GM21526 (cell line): ENCODE data around the gene STXBP5.

Source experiments
- ATAC-seq: cut with Tn5 transposase; IDR thresholded peaks from one replicate; pipeline ENCODE4 v1.9.1; 2021; ENCODE audit warnings: moderate library complexity; ENCODE audit not compliant: unreplicated experiment, low FRiP score

The STXBP5 gene

DNA sequence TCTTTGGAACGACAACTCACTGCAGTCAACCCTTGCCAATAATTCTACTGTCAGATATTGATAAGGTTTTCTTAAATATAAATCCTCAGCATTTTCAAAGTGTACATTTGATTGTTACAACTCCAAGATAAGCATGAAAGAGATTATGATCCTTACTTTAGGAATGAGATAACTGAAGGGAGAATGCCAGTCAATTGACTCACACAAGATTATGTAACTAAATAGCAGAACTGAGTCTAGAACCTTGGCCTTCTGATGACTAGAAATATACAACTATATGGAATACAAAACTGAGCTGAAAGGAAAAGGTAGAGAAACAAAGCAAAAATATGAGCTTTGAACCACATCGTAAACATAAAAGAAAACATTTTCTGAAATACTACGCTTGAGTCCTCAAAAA is 26.9 kb upstream of the STXBP5 start:
- no peak for ATAC-seq

GRCh38 chr6:147178355-147178754 is 25.9 kb upstream of the STXBP5 start:
- no peak for ATAC-seq

DNA sequence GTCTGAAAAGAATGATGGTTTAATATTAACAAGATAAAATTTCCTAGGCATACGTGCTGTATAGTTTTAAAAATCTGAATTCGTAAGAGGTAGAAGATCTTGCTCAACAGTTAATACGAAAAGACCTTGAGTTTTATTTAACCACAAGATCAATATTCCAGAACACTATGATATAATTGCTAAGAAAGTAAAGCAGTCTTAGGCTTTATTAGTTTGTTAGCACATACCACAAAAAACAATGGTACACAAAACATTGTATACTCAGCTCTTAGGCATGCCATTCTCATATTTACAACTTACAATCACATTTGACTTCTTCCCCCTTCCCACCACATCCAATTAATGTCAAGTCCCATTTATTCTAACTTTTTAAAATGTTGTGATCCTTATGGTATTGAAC is 24.4 kb upstream of the STXBP5 start:
- ATAC-seq, result no peak

DNA sequence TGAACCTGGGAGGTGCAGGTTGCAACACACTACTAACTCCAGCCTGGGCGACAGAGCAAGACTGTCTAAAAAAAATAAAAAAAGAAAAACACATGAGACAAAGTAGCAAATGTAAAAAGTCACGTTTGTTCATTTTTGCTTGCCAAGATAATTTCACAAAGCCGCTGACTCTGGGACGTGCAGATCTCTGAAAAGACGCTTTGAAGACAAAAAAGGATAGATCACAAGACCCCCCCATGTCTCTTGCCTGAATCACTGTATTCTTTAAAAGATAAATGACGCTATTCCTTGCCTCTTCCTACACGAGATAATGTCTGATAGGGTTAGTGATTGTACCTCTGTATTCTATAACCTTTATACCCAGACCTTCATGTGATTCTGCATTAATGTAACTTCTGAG is 23.3 kb upstream of the STXBP5 start:
- ATAC-seq, result no peak

- no peak for ATAC-seq
Observed at GRCh38 chr6:147184379-147184778, 19.8 kb upstream of the STXBP5 start.

DNA sequence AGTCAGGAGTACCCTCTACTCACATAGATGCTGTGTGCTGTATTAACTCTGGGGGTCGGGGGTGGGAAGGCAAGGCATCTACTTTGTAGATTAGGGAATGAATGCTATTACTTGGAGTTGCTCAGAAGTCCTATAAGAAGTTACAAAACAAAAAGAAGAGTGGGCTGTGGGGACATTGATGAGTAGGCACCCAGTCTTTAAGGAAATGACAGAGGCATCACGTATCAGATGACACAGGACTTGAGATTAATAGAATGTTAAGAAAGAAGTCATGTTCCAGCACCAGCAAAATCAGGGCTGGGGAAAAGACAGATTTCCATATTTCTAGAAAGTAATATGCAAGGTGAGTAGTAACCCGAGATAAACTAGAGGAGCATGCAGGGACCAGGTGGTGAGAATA is 19.0 kb upstream of the STXBP5 start:
- no peak for ATAC-seq

- ATAC-seq, result no peak
Observed at GRCh38 chr6:147190556-147190955, 13.7 kb upstream of the STXBP5 start.

DNA sequence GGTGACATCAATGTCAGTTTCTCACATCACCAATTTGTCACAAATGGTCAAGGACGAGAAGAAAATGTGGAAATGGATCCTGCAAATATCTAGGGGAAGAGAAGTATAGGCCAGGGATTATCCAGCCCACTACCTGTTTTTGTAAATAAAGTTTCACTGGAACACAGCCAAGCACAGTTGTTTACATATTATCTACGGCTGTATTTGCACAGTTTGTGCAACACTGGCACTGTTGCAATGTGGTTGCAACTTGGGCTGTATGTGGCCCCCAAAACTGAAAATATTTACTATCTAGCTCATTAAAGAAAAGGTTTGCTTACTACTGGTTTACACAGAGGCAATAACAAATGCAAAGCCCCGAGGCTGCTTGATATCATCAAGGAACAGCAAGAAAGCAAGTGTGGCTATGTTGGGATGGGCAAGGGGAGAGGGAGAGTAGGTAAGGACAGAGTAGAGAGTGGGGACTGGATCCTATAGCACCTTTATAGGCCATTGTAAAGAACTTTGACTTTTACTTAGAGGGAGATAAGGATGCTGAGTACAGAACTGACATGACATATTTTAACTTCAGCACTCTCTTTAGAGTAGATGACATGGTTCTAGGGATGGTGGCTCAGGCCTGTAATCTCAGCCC is 11.8 kb upstream of the STXBP5 start:
- ATAC-seq, result no peak

DNA sequence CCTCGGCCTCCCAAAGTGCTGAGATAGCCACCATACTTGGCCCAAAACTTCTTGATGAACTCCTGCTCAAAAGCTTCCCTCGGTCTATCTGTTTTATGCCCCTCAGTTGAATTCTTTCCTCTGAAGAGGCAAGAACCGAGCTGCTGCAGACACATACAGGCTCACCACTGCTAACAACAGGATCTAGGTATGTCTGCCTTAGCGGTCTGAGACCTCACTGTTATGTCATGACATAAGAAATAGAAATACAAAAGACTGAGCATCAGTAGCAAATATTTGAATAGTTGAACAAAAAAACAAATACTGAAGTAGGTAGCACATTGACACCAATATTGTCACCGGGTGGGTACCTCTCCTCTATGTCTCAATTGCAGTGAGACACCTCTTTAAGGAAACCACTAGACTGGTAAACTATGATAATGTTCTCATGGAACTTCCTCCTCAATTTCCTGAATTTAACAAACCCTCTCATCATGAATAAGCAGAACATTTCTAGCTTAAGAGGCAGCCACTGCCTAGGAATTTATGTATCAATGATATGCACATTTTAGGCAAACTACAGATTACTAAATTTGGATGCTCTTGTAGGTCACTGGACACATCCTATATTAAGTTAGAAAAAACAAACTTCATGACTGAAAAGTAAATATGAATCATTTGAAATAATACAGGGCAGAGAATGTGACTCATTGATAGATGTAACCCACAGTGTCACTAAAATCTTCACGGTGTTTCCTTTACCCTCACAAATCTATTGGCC is 9.4 kb upstream of the STXBP5 start:
- ATAC-seq, result no peak

DNA sequence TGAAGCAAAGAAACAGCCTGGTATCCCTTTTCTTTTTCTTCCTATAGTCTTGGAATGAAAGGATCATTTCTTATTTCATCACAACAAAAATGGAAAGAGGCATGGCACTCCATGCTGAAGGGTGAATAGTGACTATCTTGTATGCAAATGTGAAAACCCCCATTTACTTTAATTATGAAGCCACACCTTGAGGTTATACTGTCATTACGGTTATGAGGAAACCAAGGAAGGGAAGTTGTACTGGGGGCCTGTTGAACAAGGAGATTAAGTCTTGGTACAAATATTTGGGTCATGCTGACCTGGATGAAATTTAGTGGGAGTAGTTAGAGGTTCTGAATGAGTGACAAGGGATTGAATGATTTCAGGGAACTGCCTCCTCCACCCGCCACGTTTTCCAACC is 8.7 kb upstream of the STXBP5 start:
- ATAC-seq, result no peak

DNA sequence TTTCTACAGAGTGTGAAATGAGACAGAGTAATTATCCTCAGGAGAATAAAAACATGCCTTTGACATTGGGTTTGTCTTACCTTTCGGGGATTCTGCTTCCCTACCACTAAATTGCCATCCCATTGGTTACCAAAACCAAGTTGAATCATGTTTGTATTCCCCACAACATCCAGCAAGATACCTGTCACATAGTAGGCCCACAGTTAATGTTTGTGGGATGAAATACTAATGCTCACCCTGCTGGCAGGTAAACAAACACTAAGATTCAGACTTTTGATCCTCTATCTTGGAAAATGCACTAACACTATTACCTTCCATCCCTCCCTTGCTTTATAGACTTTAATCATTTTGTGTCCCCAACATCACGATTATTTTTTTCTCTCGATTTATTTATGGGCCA is 8.2 kb upstream of the STXBP5 start:
- ATAC-seq, result no peak

- no peak for ATAC-seq
Observed at GRCh38 chr6:147200711-147201110, 3.5 kb upstream of the STXBP5 start.

- ATAC-seq, result peak; percentile 5
Observed at GRCh38 chr6:147201885-147202515, 2.2 kb upstream of the STXBP5 start.

DNA sequence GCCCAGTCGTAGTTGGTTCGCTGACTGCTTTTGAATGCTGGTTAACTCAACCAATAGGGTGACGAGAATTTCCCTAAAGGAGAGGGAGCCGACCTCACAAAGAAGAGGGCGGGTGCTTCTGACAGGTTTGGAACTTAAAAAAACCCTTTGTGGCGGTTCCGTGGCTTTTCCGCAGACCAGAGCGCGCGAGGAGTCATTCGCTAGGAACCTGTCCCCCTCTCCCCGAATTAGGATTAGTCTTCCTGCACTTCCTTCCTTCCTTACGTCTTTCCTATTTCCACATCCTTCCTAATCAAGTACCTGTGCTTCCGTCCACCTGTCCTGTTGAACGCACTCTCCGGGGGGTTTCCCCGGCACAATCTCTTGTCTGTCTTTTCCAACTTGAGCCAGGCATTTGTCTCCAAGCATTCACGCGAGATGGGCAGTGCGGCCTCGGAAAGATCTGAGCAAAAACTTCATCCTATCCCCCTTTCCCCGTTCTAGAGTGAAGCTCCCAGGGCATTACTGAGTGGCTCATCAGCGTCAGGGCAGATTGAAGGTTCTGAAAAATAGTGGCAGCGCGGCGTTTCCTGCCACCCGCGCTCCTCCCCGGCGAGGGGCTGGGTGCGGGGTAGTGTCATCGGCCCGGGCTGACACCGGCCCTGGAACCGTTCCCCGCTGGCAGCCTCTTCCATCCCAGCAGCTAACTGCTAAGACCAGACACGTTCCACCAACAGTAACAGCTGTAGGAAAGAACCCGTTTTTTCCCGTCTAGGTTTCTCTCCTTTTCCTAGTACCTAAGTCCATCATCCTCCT is 1.5 kb upstream of the STXBP5 start:
- ATAC-seq, result peak; percentile 87

DNA sequence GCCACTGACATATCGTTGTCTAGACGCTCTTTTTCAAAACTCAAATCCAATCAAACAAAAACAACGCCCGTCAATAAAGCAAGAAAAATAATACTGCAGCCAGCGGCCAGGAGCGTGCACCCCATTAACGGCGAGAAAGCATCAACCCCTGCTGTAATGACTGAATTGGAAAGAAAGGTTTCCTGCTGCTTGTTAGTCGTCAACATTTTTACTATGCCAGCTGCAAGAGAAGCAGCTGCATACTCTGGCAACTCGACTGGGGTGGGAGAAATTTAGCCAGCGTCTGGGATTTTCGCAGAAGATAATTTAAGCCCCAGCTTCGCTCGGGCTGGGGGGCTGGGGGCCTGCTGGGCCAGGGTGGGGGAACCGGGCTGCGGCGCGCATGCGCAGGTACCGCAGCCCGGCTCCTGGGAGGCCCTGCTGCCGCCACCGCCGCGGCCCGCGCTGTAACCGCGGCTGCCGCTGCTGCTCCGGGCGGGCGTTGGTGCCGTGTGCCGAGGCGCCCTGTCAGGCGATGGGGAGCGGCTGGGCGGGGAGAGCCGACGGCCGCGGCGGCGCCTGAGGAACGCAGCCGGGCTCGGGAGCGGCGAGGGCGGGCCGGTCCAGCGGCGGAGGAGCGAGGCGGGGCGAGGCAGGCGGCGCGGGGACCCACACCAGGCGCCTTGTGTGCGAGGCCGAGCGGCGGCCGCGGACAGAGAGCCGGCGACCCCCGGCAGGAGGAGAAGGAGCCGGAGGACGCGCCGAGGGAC is 732 bp upstream of the STXBP5 start:
- ATAC-seq, result peak; percentile 54

GRCh38 chr6:147204843-147205311 is 660 bp downstream of the STXBP5 start:
- no peak for ATAC-seq

DNA sequence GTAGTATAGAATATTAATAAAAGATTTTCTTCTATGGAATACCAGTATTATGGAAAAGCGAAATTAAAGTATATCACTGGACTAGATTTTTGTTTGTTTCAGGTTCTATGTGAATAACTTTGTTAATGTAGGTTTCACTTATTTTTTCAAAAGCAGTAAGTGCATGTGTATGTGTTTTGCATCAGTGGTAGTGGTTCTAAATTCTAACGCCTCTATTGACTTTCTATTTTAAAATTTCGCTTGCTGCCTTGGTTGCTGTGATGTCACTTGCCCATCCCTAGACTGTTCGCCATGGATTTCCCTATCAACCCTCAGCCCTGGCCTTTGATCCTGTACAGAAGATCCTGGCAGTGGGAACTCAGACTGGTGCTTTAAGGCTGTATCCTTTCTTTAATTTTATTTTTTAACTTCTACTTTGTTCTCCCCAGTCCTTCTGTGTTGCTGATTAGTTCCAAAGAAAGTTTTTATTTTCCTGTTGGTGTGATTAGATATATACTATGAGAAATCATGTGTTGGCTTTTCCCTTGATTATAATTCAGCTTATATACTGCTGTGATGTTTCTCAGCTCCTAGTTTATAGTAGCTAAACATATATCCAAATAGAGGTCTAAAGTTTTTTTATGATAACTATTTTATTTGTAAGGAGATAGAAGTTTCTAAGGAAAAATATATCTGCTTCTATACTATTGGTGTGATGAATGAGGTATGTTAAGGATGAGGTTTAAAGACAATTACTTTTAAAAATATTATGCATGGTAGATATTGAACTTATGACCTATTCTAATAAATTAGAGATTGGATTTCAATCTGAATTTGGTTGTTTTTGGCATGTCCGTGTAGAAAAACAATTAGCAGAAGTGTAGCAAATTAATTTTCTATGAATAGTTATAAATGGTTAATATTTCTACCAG is 1.7 kb downstream of the STXBP5 start:
- ATAC-seq, result no peak

DNA sequence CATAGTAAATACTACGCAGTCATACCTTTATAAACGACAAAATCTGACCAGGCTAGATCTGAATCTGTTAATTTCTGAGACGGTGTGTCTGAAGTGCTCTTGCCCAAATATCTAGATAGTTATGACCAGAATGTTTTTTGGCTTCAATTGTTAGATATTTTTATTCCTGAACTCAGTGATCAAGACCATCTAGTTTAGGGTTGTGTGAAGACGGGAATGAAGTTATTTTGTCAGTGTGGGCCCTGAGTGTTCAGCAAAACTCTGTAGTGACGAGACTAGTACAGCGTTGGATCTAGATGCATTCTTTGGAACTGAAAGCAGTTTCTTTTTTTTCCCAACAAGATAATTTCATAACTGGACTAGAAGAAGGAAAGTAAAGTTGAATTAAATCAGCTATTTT is 3.1 kb downstream of the STXBP5 start:
- ATAC-seq, result no peak
